Mesendoderm (in vitro differentiated cells): ENCODE results near the gene SLC24A4.

Experiments used
- DNase-seq: peaks from one replicate; pipeline ENCODE4 v3.0.0; 2013
- H2AK5ac ChIP-seq: 2 replicates; pipeline ENCODE4 v1.6.1; 2013; ENCODE audit warnings: low read length, inconsistent platforms
- H2BK120ac ChIP-seq: 2 replicates; pipeline ENCODE4 v1.6.1; 2013; ENCODE audit warnings: low read depth, mild to moderate bottlenecking, low read length, moderate library complexity, mixed read lengths
- H2BK15ac ChIP-seq: replicated peaks from 2 replicates; pipeline ENCODE4 v1.6.1; 2013; ENCODE audit warnings: low read depth, mild to moderate bottlenecking, moderate library complexity
- H2BK5ac ChIP-seq: 2 replicates; pipeline ENCODE4 v1.6.1; 2013; ENCODE audit warnings: low read length, inconsistent platforms
- H3K18ac ChIP-seq: 2 replicates; pipeline ENCODE4 v1.6.1; 2013; ENCODE audit warnings: mild to moderate bottlenecking, low read length, mixed read lengths
- H3K23ac ChIP-seq: one replicate; pipeline ENCODE4 v1.6.1; 2013; ENCODE audit warnings: low read length
- H3K27ac ChIP-seq: 2 replicates; pipeline ENCODE4 v1.5.1; 2013; ENCODE audit warnings: low read depth, mild to moderate bottlenecking, inconsistent platforms, low read length, moderate library complexity
- H3K27me3 ChIP-seq: 2 replicates; pipeline ENCODE4 v1.6.1; 2013; ENCODE audit warnings: low read length, control low read depth, mild to moderate bottlenecking, inconsistent platforms; ENCODE audit not compliant: insufficient read depth, poor library complexity
- H3K36me3 ChIP-seq: 2 replicates; pipeline ENCODE4 v1.6.1; 2013; ENCODE audit warnings: low read length, inconsistent platforms; ENCODE audit not compliant: control insufficient read depth, insufficient read depth
- H3K4ac ChIP-seq: one replicate; pipeline ENCODE4 v1.6.1; 2013; ENCODE audit warnings: low read depth, mild to moderate bottlenecking, low read length, moderate library complexity
- H3K4me1 ChIP-seq: 2 replicates; pipeline ENCODE4 v1.6.1; 2013; ENCODE audit warnings: low read depth, low read length, inconsistent platforms; ENCODE audit not compliant: control insufficient read depth
- H3K4me2 ChIP-seq: 2 replicates; pipeline ENCODE4 v1.6.1; 2013; ENCODE audit warnings: low read length
- H3K4me3 ChIP-seq: 2 replicates; pipeline ENCODE4 v1.5.1; 2013; ENCODE audit warnings: mild to moderate bottlenecking, low read length
- H3K56ac ChIP-seq: one replicate; pipeline ENCODE4 v1.6.1; 2013; ENCODE audit warnings: low read length
- H3K79me1 ChIP-seq: 2 replicates; pipeline ENCODE4 v1.6.1; 2013; ENCODE audit warnings: low read length, inconsistent platforms
- H3K79me2 ChIP-seq: 2 replicates; pipeline ENCODE4 v1.6.1; 2013; ENCODE audit warnings: mild to moderate bottlenecking, low read length; ENCODE audit not compliant: control insufficient read depth, insufficient read depth
- H3K9ac ChIP-seq: 2 replicates; pipeline ENCODE4 v1.6.1; 2013; ENCODE audit warnings: low read length, inconsistent platforms
- H4K5ac ChIP-seq: one replicate; pipeline ENCODE4 v1.6.1; 2013; ENCODE audit warnings: low read length
- H4K8ac ChIP-seq: one replicate; pipeline ENCODE4 v1.6.1; 2013; ENCODE audit warnings: low read depth, mild to moderate bottlenecking, control low read depth, low read length, moderate library complexity
- WGBS: extraction: QIAGEN DNeasy Blood & Tissue Kit; methylation state at CpG from one replicate; pipeline ENCODE4 v1.1.7; 2013; ENCODE audit warnings: low lambda C conversion rate, missing lambda C conversion rate; ENCODE audit not compliant: insufficient coverage; ENCODE audit errors: extremely low coverage; 5-methylcytosine and 5-hydroxymethylcytosine counted together

The SLC24A4 gene

GRCh38 chr14:92481811-92482555 lies 159.0 kb downstream of the SLC24A4 start:
- Histone ChIP-seq H3K23ac (no peak overlapping the region), H4K8ac (no peak overlapping the region), H3K36me3 (no peaks in the 10 kb centered on the region), H3K4me1 (no peaks in the 10 kb centered on the region), H2BK15ac (no peak overlapping the region), H2BK5ac (no peak overlapping the region), H3K4me3 (no peak overlapping the region), H2BK120ac (no peak overlapping the region), H3K79me1 (no peaks in the 10 kb centered on the region), H4K5ac (no peak overlapping the region), H3K4me2 (no peak overlapping the region), H3K4ac (no peak overlapping the region), H3K56ac (no peak overlapping the region), H3K27me3 (no peaks in the 10 kb centered on the region), H3K27ac (no peak overlapping the region), H3K18ac (no peak overlapping the region), H2AK5ac (no peak overlapping the region), H3K79me2 (no peaks in the 10 kb centered on the region), H3K9ac (no peak overlapping the region)
- no CpG with 5 or more reads among the region's 1 CpG for WGBS
- DNase-seq, result no peak

GRCh38 chr14:92482621-92483319 lies 159.8 kb downstream of the SLC24A4 start:
- Histone ChIP-seq H2BK15ac (no peak overlapping the region), H3K36me3 (no peaks in the 10 kb centered on the region), H4K5ac (no peak overlapping the region), H3K79me1 (no peaks in the 10 kb centered on the region), H3K79me2 (no peaks in the 10 kb centered on the region), H2BK120ac (no peak overlapping the region), H2AK5ac (no peak overlapping the region), H2BK5ac (no peak overlapping the region), H3K27me3 (no peaks in the 10 kb centered on the region), H3K9ac (no peak overlapping the region), H3K4me1 (no peaks in the 10 kb centered on the region), H3K4me2 (no peak overlapping the region), H4K8ac (no peak overlapping the region), H3K27ac (no peak overlapping the region), H3K4ac (no peak overlapping the region), H3K18ac (no peak overlapping the region), H3K56ac (no peak overlapping the region), H3K4me3 (no peak overlapping the region), H3K23ac (no peak overlapping the region)
- no peak for DNase-seq
- WGBS, result no CpG with 5 or more reads among the region's 9 CpGs

GRCh38 chr14:92484132-92484823 lies 161.3 kb downstream of the SLC24A4 start:
- Histone ChIP-seq H2BK120ac (no peak overlapping the region), H3K36me3 (no peaks in the 10 kb centered on the region), H4K8ac (no peak overlapping the region), H2BK5ac (no peak overlapping the region), H3K9ac (no peak overlapping the region), H3K18ac (no peak overlapping the region), H3K79me1 (no peaks in the 10 kb centered on the region), H2BK15ac (no peak overlapping the region), H3K4ac (no peak overlapping the region), H3K4me2 (no peak overlapping the region), H3K27ac (no peak overlapping the region), H3K79me2 (no peaks in the 10 kb centered on the region), H2AK5ac (no peak overlapping the region), H3K56ac (no peak overlapping the region), H3K4me1 (no peaks in the 10 kb centered on the region), H3K23ac (no peak overlapping the region), H3K27me3 (no peaks in the 10 kb centered on the region), H3K4me3 (no peak overlapping the region), H4K5ac (no peak overlapping the region)
- DNase-seq, result no peak
- WGBS, result no CpG with 5 or more reads among the region's 7 CpGs

- no peak for DNase-seq
- H3K9ac ChIP-seq, result no peak overlapping the region
- no peak overlapping the region for H3K4me2 ChIP-seq
- no peak overlapping the region for H4K8ac ChIP-seq
- no peaks in the 10 kb centered on the region for H3K36me3 ChIP-seq
- WGBS, result no CpG with 5 or more reads among the region's 4 CpGs
- no peak overlapping the region for H2BK15ac ChIP-seq
- no peaks in the 10 kb centered on the region for H3K79me2 ChIP-seq
- H3K56ac ChIP-seq, result no peak overlapping the region
- no peaks in the 10 kb centered on the region for H3K4me1 ChIP-seq
- no peak overlapping the region for H2AK5ac ChIP-seq
- H2BK120ac ChIP-seq, result no peak overlapping the region
- H3K27me3 ChIP-seq, result no peaks in the 10 kb centered on the region
- H3K4me3 ChIP-seq, result no peak overlapping the region
- H3K27ac ChIP-seq, result no peak overlapping the region
- no peak overlapping the region for H3K18ac ChIP-seq
- no peak overlapping the region for H2BK5ac ChIP-seq
- H3K79me1 ChIP-seq, result no peaks in the 10 kb centered on the region
- H3K23ac ChIP-seq, result no peak overlapping the region
- H3K4ac ChIP-seq, result no peak overlapping the region
- H4K5ac ChIP-seq, result no peak overlapping the region
These were observed 163.9 kb downstream of the SLC24A4 start for GRCh38 chr14:92486881-92487280.

- no peak overlapping the region for H3K18ac ChIP-seq
- no peak overlapping the region for H2BK120ac ChIP-seq
- H3K9ac ChIP-seq, result no peak overlapping the region
- H3K4ac ChIP-seq, result no peak overlapping the region
- H3K27ac ChIP-seq, result no peak overlapping the region
- no peak overlapping the region for H3K4me3 ChIP-seq
- no peak overlapping the region for H2BK15ac ChIP-seq
- H3K4me2 ChIP-seq, result no peak overlapping the region
- H3K27me3 ChIP-seq, result no peaks in the 10 kb centered on the region
- H4K5ac ChIP-seq, result no peak overlapping the region
- no peaks in the 10 kb centered on the region for H3K79me2 ChIP-seq
- H4K8ac ChIP-seq, result no peak overlapping the region
- no peak overlapping the region for H3K23ac ChIP-seq
- no peak overlapping the region for H2AK5ac ChIP-seq
- H3K56ac ChIP-seq, result no peak overlapping the region
- peak; percentile 48 for DNase-seq
- WGBS, result no CpG with 5 or more reads among the region's 10 CpGs
- H3K79me1 ChIP-seq, result no peaks in the 10 kb centered on the region
- H3K36me3 ChIP-seq, result no peaks in the 10 kb centered on the region
- no peaks in the 10 kb centered on the region for H3K4me1 ChIP-seq
- H2BK5ac ChIP-seq, result no peak overlapping the region
These were observed 164.7 kb downstream of the SLC24A4 start for GRCh38 chr14:92487513-92488133.
